DLD1 (cell line): ENCODE results near the gene RIPK1.

ENCODE experiments used
- in situ Hi-C: cut with HindIII; loops from 2 replicates; pipeline ENCODE4 v1.10.0; 2017; ENCODE audit warnings: low sequenced_read_pairs

Gene RIPK1

GRCh38 chr6:3159805-3160781 lies 91.8 kb downstream of the RIPK1 start:
- in situ Hi-C loops = no loop called here

GRCh38 chr6:3162067-3162497 lies 93.8 kb downstream of the RIPK1 start:
- in situ Hi-C loops = no loop called here

- in situ Hi-C loops = no loop called here
Measured at GRCh38 chr6:3162565-3163247, 94.4 kb downstream of the RIPK1 start.

GRCh38 chr6:3163248-3163594 lies 94.9 kb downstream of the RIPK1 start:
- in situ Hi-C loops = no loop called here

GRCh38 chr6:3164388-3164787 lies 96.1 kb downstream of the RIPK1 start:
- in situ Hi-C loops = no loop called here
